GM12874 (cell line): ENCODE results near the gene COX19.

Experiments
- CTCF ChIP-seq: IDR thresholded peaks from 2 replicates; pipeline ENCODE4 v1.5.1; 2011; ENCODE audit warnings: low read depth, mild to moderate bottlenecking, control low read depth, low read length, moderate library complexity; ENCODE audit not compliant: insufficient read depth

Gene COX19

GRCh38 chr7:975702-976473 lies 539 bp upstream of the COX19 start:
- TF ChIP-seq CTCF: no peak

GRCh38 chr7:974172-974571 lies 1.2 kb downstream of the COX19 start:
- no peak for TF ChIP-seq CTCF

DNA sequence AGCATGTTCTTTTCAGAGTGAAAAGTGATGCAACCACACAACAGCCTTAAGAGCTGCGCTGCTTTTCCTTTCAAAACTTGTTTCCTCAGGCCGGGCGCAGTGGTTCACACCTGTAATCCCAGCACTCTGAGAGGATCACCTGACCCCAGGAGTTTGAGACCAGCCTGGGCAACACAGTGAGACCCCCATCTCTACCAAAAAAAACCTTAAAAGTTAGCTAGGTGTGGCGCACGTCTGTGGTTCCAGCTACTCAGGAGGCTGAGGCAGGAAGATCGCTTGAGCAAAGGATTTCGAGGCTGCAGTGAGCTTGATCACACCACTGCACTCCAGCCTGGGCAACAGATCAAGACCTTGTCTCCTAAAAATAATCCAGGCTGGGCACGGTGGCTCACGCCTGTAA lies 2.0 kb downstream of the COX19 start:
- TF ChIP-seq CTCF: no peak

GRCh38 chr7:972676-973309 lies 2.6 kb downstream of the COX19 start:
- TF ChIP-seq CTCF: no peak

GRCh38 chr7:972110-972509 lies 3.2 kb downstream of the COX19 start:
- no peak for TF ChIP-seq CTCF

- TF ChIP-seq CTCF: no peak
Measured at GRCh38 chr7:970744-971143, 4.6 kb downstream of the COX19 start.

- TF ChIP-seq CTCF: no peak
Measured at GRCh38 chr7:969403-969802, 5.9 kb downstream of the COX19 start.
